ENCODE results near the gene COL28A1.
A peak's percentile ranks its signal among the peaks of the same experiment; 100 is the strongest.
"Not testable (repeated sequence)": the region's sequence is repeated elsewhere in the genome, so short reads cannot be mapped to it uniquely, and the experiment has no call there.

The COL28A1 gene

GRCh38 chr7:7535691-7536090 is at the start of gene COL28A1:
COL28A1 (minus strand) TSS chr7:7535873; CDS start chr7:7532875, 2,998 bp downstream.
- DNase-seq = no peak

DNA sequence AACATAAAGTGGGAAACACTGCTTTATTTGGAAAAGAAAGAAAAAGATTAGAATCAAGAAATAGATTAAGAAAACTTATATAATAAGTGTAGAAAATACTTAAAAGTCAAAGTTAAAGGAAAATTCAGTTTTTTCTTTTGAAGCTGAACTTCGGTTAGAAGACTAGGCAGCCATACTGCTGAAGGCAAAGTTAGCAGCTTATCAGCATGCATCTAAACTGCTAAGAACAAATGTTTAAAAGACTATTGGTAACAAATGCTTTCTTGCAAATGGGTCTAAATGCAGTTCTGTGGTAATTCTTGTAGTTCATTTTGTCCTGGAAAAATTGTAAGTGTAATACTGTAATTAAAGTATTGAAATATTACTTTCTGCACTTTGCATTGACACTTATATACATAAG is 49.0 kb upstream of the COL28A1 start:
- peak; percentile 33 for DNase-seq

DNA sequence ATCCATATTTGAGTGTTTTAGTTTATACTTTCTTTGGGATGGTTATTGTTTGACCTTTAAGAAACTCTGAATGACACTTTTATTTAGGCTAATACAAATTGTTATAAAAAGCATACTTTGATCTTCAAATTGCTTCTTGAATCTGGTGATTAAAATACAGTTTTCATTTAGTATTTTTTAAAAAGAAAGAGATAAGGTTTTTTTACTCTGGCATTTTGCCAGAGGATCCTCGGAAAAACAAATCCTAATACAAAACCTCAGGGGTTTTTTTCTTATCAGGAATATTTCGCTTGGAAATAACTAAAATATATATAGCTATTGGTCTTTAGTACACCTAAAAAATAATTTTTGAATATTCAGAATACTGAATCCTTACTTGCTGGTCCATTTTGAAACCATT is 48.1 kb upstream of the COL28A1 start:
- no peak for DNase-seq

DNA sequence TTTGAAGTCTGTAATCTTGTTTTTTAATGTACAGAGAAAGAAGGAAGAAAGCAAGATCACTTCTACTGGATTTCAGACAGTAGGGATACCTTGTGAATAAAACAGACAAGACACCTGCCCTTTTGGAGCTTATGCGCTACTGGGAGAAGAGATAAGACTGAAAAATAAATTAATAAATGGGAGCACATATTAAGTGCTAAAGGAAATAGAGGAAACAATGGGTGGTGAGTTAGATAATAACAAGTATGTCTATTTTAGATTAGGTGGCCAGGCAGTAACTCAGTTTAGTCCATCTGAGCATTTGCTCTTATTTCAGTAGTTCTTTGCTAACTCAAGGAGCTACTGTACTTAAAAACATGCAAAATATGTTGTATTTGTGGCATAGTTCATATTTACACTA is 46.9 kb upstream of the COL28A1 start:
- peak; percentile 84 for DNase-seq

- no peak for DNase-seq
Observed at GRCh38 chr7:7581531-7582179, 46.0 kb upstream of the COL28A1 start.

GRCh38 chr7:7579638-7580037 is 44.0 kb upstream of the COL28A1 start:
- no peak for DNase-seq

- peak; percentile 53 for DNase-seq
Observed at GRCh38 chr7:7577888-7578287, 42.2 kb upstream of the COL28A1 start.

DNA sequence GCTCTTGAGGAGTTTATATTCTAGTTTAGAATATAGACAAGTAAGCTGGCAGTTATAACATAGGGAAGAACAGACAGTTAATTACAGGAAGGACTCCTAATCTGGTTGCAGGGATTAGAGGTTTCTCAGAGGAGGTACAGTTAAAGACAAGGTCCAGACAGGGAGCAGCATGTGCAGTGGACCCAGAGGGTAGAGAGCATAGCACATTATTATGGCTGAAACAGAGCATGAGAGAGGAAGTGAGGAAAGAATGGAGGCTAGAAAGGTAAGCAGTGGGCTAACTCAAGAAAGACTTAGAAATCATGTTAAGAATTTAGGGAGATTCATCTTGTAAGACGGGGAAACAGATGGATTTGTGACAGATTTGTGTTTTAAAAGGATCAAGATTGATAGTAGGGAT is 40.7 kb upstream of the COL28A1 start:
- no peak for DNase-seq

GRCh38 chr7:7573701-7574100 is 38.0 kb upstream of the COL28A1 start:
- no peak for DNase-seq

- no peak for DNase-seq
Observed at GRCh38 chr7:7570584-7570983, 34.9 kb upstream of the COL28A1 start.

GRCh38 chr7:7569615-7570014 is 33.9 kb upstream of the COL28A1 start:
- no peak for DNase-seq

DNA sequence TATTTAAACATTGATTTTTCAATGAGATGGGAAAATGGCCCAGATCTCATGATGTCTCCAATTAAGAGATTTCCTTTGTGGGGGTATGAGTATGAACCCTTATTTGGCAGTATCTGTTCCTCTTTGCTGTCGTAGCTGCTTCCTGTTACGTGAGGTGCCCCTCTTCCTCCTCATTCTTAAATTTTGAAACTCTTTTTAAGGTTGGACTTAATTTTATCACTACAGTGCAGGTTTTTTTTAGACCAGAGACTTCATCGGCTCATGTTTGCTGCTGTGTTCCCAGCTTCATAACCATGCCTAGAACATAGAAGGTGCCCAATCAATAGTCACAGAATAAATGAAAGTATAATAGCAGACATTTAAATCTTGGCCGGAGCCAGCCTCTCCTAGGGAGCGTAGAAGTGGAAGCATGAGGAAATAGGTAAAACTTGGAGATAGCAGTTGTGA is 33.4 kb upstream of the COL28A1 start:
- DNase-seq = peak; percentile 32

- DNase-seq = no peak
Observed at GRCh38 chr7:7568553-7568952, 32.9 kb upstream of the COL28A1 start.

DNA sequence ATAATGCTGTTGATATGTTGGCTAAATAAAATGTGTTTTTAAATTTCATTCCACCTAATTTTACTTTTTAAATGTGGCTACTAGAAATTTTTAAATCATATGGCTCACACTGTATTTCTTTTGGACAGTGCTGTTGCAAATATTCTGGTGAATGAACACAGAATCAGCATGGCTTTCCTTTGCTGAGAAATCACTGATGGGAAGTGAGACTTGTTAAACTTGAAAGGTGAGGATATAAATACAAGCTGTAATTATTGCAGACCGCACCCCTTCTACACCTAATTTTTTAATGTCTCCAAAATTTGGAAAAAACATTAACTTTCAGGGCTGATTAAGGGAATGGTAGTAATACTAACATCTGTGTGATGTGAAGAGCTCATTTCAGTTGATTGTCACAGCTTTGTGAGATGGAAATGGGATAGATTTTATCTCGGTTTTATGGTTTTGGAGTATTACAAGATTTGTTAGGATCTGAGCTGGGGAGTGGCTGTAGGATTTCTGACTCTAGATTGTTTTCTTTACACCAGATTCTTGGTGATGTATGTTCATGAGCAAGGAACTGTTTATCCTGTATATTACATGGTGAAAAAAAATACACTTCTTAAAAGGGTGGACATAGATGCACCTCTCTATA is 32.3 kb upstream of the COL28A1 start:
- DNase-seq = peak; percentile 17

GRCh38 chr7:7566651-7567611 is 31.3 kb upstream of the COL28A1 start, which contains the start of gene MIOS:
MIOS (plus strand) TSS chr7:7566884; CDS start chr7:7572476, 5,592 bp downstream.
- peak; percentile 87 for DNase-seq

- DNase-seq = no peak
Observed at GRCh38 chr7:7565746-7566650, 30.3 kb upstream of the COL28A1 start.

- no peak for DNase-seq
Observed at GRCh38 chr7:7565018-7565680, 29.5 kb upstream of the COL28A1 start.

DNA sequence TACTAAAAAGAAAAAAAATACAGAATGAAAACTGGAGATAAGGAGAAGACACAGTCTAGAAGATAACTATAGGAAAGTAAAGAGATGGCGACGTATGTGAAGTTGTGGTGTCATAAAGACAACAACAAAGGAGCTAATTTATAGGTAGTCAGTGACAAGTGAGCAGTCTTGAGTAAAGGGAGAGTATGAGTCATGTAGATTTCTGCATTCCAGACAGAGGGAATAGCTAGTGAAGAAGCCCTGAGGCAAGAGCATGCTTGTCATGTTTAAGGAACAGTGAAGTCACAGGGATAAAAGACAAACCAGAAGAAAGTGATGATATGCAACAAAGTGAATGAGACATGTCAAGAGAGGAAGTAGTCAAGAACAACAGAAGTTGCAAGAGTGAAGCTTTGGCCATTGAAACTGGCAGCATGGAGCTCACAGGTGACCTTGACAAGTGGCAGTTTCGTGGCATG is 28.7 kb upstream of the COL28A1 start:
- DNase-seq = no peak

- no peak for DNase-seq
Observed at GRCh38 chr7:7563813-7564212, 28.1 kb upstream of the COL28A1 start.

GRCh38 chr7:7563269-7563668 is 27.6 kb upstream of the COL28A1 start:
- no peak for DNase-seq

DNA sequence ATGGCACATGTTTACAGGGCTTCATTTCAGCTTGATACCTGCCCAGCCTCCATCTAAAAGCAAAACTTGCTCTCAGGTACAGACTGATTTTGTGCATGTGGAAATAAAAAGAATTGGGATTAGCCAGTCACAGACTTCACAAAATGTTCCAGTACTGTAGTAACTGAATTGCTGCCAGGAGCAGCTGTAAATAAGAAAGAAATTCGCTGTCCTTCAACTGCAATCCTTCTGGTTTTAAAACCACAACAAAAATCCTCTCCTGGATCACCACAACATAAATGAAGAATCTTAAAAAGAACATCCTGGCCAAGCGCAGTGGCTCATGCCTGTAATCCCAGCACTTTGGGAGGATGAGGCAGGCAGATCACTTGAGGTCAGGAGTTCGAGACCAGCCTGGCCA is 27.1 kb upstream of the COL28A1 start:
- DNase-seq = no peak

DNA sequence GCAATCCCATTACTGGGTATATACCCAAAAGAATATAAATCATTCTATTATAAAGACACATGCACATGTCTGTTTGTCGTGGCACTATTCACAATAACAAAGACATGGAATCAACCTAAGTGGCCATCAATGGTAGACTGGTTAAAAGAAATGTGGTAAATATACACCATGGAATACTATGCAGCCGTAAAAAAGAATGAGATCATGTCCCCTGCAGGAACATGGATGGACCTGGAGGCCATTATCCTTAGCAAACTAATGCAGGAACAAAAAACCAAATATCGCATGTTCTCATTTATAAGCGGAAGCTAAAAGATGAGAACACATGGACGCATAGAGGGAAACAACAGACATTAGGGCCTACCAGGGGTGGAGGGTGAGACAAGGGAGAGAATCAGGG is 25.9 kb upstream of the COL28A1 start:
- DNase-seq = not testable (repeated sequence)

Measured in hematopoietic multipotent progenitor cell treated with erythropoietin and hydrocortisone succinate and interleukin-3 and kit ligand, for 6 days (in vitro differentiated cells).